Testis (tissue), 2 donors: Measurements from ENCODE around the gene HPD.

ENCODE experiments used
- POLR2A ChIP-seq: fragments of 450-650 bp; IDR thresholded peaks from one replicate; pipeline ENCODE4 v1.6.1; 2017; ENCODE audit warnings: antibody characterized with exemption, mild to moderate bottlenecking, moderate library complexity
- TF ChIP-seq, protein P1 (sequence below), 3 experiments: fragments of 450-650 bp in 2 of 3; fragments of 200-600 bp in 1 of 3; sonication (generic) in 1 of 3; IDR thresholded peaks; one replicate each; pipeline ENCODE4 v1.5.1; 2016 to 2019; ENCODE audit warnings: antibody characterized with exemption in 3 of 3, mild to moderate bottlenecking in 2 of 3, moderate library complexity in 1 of 3

DNA sequence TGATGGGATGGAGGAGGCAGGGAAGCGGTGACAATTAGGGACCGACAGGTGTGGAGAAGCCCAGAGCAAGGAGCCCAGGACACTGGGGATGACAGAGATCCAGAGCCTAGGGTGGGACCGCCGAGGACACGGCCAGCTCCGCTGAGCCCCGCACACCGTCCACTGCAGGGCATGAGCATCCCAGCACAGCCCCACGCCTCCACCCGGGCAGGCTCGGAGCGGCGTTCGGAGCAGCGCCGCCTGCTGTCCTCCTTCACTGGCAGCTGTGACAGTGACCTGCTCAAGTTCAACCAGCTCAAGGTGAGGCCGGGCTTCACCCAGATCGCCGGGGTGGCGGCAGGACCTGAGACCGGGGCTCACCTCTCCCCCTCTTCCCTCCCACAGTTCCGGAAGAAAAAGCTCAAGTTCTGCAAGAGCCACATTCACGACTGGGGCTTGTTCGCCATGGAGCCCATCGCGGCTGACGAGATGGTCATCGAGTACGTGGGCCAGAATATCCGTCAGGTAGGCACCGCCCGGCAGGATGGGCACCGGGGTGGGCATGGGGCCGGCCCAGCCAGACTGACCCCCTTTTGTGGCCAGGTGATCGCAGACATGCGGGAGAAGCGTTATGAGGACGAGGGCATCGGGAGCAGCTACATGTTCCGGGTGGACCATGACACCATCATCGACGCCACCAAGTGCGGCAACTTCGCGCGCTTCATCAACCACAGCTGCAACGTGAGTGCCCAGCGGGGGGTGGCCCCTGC, 31.1 kb downstream of the HPD start:
- TF ChIP-seq, protein P1, sequence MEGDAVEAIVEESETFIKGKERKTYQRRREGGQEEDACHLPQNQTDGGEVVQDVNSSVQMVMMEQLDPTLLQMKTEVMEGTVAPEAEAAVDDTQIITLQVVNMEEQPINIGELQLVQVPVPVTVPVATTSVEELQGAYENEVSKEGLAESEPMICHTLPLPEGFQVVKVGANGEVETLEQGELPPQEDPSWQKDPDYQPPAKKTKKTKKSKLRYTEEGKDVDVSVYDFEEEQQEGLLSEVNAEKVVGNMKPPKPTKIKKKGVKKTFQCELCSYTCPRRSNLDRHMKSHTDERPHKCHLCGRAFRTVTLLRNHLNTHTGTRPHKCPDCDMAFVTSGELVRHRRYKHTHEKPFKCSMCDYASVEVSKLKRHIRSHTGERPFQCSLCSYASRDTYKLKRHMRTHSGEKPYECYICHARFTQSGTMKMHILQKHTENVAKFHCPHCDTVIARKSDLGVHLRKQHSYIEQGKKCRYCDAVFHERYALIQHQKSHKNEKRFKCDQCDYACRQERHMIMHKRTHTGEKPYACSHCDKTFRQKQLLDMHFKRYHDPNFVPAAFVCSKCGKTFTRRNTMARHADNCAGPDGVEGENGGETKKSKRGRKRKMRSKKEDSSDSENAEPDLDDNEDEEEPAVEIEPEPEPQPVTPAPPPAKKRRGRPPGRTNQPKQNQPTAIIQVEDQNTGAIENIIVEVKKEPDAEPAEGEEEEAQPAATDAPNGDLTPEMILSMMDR (IDR thresholded peaks at IDR 0.05), result no peak
- no peak for TF ChIP-seq POLR2A
